Osteocyte (in vitro differentiated cells): ENCODE results near the gene C11orf98. TPM values are rescaled to one million over a fixed set of nuclear protein-coding genes. Genes with fewer than 3 reads are reported as not detected.
"Not testable (repeated sequence)": the region's sequence is repeated elsewhere in the genome, so short reads cannot be mapped to it uniquely, and the experiment has no call there.

Experiments
- DNase-seq: peaks from one replicate; pipeline ENCODE4 v3.0.0; 2021; ENCODE audit warnings: mixed read lengths; ENCODE audit not compliant: unreplicated experiment; ENCODE audit errors: extremely low spot score
- H3K27ac Mint-ChIP-seq: one replicate; pipeline ENCODE4 v1.8.0; 2021; ENCODE audit warnings: mild to moderate bottlenecking, mixed read lengths; ENCODE audit not compliant: unreplicated experiment
- H3K27me3 Mint-ChIP-seq: one replicate; pipeline ENCODE4 v1.8.0; 2021; ENCODE audit warnings: mixed read lengths; ENCODE audit not compliant: unreplicated experiment
- H3K36me3 Mint-ChIP-seq: one replicate; pipeline ENCODE4 v1.8.0; 2021; ENCODE audit warnings: mixed read lengths; ENCODE audit not compliant: unreplicated experiment
- H3K4me1 Mint-ChIP-seq: one replicate; pipeline ENCODE4 v1.8.0; 2021; ENCODE audit warnings: mixed read lengths; ENCODE audit not compliant: unreplicated experiment
- H3K4me3 Mint-ChIP-seq: one replicate; pipeline ENCODE4 v1.8.0; 2021; ENCODE audit warnings: mild to moderate bottlenecking, moderate library complexity, mixed read lengths; ENCODE audit not compliant: unreplicated experiment
- H3K9me3 Mint-ChIP-seq: one replicate; pipeline ENCODE4 v1.8.0; 2021; ENCODE audit warnings: mixed read lengths; ENCODE audit not compliant: unreplicated experiment
- CTCF ChIP-seq: fragments of 200-600 bp; sonication (generic); IDR thresholded peaks from 2 replicates; pipeline ENCODE4 v1.5.0; 2021; ENCODE audit warnings: antibody characterized with exemption, mild to moderate bottlenecking, moderate library complexity
- total RNA-seq: library from RNA; stranded (reverse); gene quantifications from 2 replicates; pipeline ENCODE4 v1.2.1, GENCODE V29; 2021

Gene C11orf98
- total RNA-seq, 1 donor from 2014 or later = 56.3 TPM

DNA sequence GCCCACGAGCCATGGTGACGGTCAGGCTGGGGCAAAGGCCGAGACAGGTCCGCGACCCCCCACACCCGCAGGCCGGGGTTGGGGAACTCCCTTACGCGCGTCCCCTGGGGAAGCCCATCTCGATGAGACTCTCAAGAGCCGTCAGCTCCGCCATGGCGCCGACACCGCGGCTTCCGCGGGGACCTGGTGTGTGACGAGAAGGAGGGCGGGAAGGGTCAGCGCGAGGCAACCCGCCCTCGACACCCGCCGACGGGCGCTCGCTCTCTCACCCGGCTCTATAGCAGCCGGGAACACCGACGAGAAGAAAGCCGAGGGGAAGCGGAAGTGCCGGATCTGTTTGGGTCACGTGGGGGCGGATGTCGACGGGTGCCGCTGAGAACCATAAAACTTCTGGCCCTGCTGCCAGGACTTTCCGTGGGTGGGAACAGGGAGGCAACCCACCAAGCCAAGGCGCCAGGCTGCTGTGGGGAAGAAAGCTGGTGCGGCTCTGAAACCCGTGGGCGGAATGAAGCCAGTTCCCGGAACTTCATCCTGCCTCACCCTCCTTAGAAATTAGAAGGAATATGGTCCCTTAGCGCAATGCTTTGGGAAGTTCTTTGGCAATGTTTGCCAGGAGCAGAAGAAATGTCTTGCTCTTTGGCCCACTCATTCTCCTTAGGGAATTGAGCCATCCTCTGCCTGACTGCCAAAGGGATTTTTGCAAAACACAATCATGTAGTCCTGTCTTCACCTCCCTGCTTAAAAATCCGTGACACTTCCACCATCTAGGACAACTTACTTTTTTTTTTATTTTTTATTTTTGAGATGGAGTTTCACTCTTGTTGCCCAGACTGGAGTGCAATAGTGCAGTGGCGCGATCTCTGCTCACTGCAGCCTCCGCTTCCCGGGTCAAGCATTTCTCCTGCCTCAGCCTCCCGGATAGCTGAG is 14.0 kb upstream of the C11orf98 start, which contains the start of gene UBXN1:
UBXN1 (minus strand) TSS at position 304 of the 927 bp plus-strand sequence; CDS start at position 154, 150 bp downstream.
- peaks cover 35% of the 10 kb centered on the region for H3K4me1 Mint-ChIP-seq
- no peaks in the 10 kb centered on the region for H3K27me3 Mint-ChIP-seq
- H3K9me3 Mint-ChIP-seq = no peaks in the 10 kb centered on the region
- peak within 1 kb of the TSS; percentile 85 for H3K4me3 Mint-ChIP-seq
- peak within 1 kb of the TSS; percentile 95 for H3K27ac Mint-ChIP-seq
- no peak for TF ChIP-seq CTCF
- DNase-seq = peak; percentile 93
- peaks cover 21% of the 10 kb centered on the region for H3K36me3 Mint-ChIP-seq

GRCh38 chr11:62678433-62678769 is 13.4 kb upstream of the C11orf98 start:
- TF ChIP-seq CTCF = no peak
- no peak for DNase-seq
- no peaks in the 10 kb centered on the region for H3K9me3 Mint-ChIP-seq
- H3K27ac Mint-ChIP-seq = peak overlapping the region; percentile 95
- H3K4me3 Mint-ChIP-seq = peak overlapping the region; percentile 85
- peaks cover 37% of the 10 kb centered on the region for H3K4me1 Mint-ChIP-seq
- no peaks in the 10 kb centered on the region for H3K27me3 Mint-ChIP-seq
- peaks cover 21% of the 10 kb centered on the region for H3K36me3 Mint-ChIP-seq

GRCh38 chr11:62677714-62678113 is 12.7 kb upstream of the C11orf98 start:
- Mint-ChIP-seq H3K36me3 (peaks cover 21% of the 10 kb centered on the region), H3K27ac (peak overlapping the region; percentile 95), H3K4me3 (peak overlapping the region; percentile 85), H3K4me1 (peaks cover 43% of the 10 kb centered on the region), H3K27me3 (no peaks in the 10 kb centered on the region), H3K9me3 (no peaks in the 10 kb centered on the region)
- DNase-seq = no peak
- TF ChIP-seq CTCF = no peak

DNA sequence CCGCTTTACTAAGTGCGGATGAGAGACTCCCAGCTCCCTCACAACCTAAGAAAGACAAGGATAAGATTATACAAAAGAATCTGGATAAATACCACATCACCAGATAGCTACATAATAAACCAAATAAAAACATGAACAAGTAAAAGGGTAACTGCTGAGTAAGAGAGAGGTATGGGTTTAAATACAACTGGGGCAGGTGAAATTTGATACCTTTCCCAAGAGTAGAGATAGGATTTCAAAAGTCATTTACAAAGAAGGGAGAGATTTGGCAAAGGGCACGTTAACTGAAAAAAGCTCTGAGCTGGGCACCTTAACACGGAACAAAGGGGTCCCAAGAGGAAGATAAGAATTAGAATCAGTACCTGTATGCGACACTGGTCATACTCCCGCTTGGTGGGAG is 12.1 kb upstream of the C11orf98 start:
- no peak overlapping the region for H3K27ac Mint-ChIP-seq
- H3K36me3 Mint-ChIP-seq = peaks cover 21% of the 10 kb centered on the region
- peak overlapping the region; percentile 50 for H3K4me3 Mint-ChIP-seq
- no peaks in the 10 kb centered on the region for H3K9me3 Mint-ChIP-seq
- DNase-seq = no peak
- H3K4me1 Mint-ChIP-seq = peaks cover 48% of the 10 kb centered on the region
- TF ChIP-seq CTCF = no peak
- no peaks in the 10 kb centered on the region for H3K27me3 Mint-ChIP-seq

GRCh38 chr11:62676698-62677097 is 11.7 kb upstream of the C11orf98 start:
- Mint-ChIP-seq H3K4me1 (peaks cover 50% of the 10 kb centered on the region), H3K27me3 (no peaks in the 10 kb centered on the region), H3K36me3 (peaks cover 21% of the 10 kb centered on the region), H3K9me3 (no peaks in the 10 kb centered on the region), H3K4me3 (peak overlapping the region; percentile 50), H3K27ac (no peak overlapping the region)
- no peak for DNase-seq
- TF ChIP-seq CTCF = no peak

DNA sequence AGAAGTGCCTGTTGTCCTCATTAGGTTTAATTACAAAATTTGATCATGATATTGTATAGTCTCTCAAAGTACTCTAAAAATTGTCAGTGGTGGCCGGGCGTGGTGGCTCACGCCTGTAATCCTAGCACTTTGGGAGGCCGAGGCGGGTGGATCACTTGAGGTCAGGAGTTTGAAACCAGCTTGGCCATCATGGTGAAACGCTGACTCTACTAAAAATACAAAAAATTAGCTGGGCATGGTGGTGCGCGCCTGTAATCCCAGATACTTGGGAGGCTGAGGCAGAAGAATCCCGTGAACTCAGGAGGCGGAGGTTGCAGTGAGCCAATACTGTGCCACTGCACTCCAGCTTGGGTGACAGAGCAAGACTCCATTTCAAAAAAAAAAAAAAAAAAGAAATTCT is 10.4 kb upstream of the C11orf98 start:
- not testable (repeated sequence) for H3K9me3 Mint-ChIP-seq, H3K27me3 Mint-ChIP-seq, H3K4me3 Mint-ChIP-seq, DNase-seq, H3K27ac Mint-ChIP-seq
- peaks cover 54% of the 10 kb centered on the region for H3K4me1 Mint-ChIP-seq
- H3K36me3 Mint-ChIP-seq = peaks cover 22% of the 10 kb centered on the region
